IMR-90 (cell line): ENCODE results near the gene CXCL12. TPM values are rescaled to one million over a fixed set of nuclear protein-coding genes. Genes with fewer than 3 reads are reported as not detected.
A peak's percentile ranks its signal among the peaks of the same experiment; 100 is the strongest.

Source experiments
- ATAC-seq: fragments of 200-7000 bp; cut with Tn5 transposase; 2 replicates; pipeline ENCODE4 v1.9.1; 2020; ENCODE audit warnings: low read depth, mild to moderate bottlenecking, moderate library complexity
- BruUV-seq: library from RNA; stranded (reverse); fragments of 400-500 nt; replicated peaks from 2 replicates; lab custom pipeline; 2021; lab: Mats Ljungman, UMichigan
- CTCF ChIA-PET: fragments of 300-600 bp; formaldehyde crosslinking; extraction: SDS; loops from one replicate; lab custom pipeline; 2021; ENCODE audit warnings: antibody characterized with exemption; lab: Yijun Ruan, JAX
- POLR2A ChIA-PET: fragments of 300-600 bp; sonication (Branson Sonifier 250); formaldehyde crosslinking; loops from one replicate; lab custom pipeline; 2022; ENCODE audit warnings: antibody characterized with exemption; ENCODE audit not compliant: unreplicated experiment; lab: Charles Lee
- DNase-seq: peaks from one replicate; pipeline ENCODE4 v3.0.0; 2013
- H2AFZ ChIP-seq: replicated peaks from 2 replicates; pipeline ENCODE3; 2013; ENCODE audit warnings: low read length, mild to moderate bottlenecking; ENCODE audit not compliant: poor library complexity
- H2AK5ac ChIP-seq: 2 replicates; pipeline ENCODE4 v1.6.1; 2013; ENCODE audit warnings: low read depth, low read length, inconsistent platforms
- H2AK9ac ChIP-seq: replicated peaks from 2 replicates; pipeline ENCODE3; 2013; ENCODE audit warnings: mild to moderate bottlenecking, low read depth, low read length, moderate library complexity; ENCODE audit not compliant: poor library complexity
- H2BK120ac ChIP-seq: 2 replicates; pipeline ENCODE4 v1.6.1; 2013; ENCODE audit warnings: low read depth, low read length, inconsistent platforms
- H2BK15ac ChIP-seq: 3 replicates; pipeline ENCODE4 v1.6.1; 2013; ENCODE audit warnings: low read depth, low read length, inconsistent platforms
- H2BK20ac ChIP-seq: 2 replicates; pipeline ENCODE4 v1.6.1; 2013; ENCODE audit warnings: low read depth, mild to moderate bottlenecking, inconsistent platforms, low read length, moderate library complexity
- H2BK5ac ChIP-seq: 2 replicates; pipeline ENCODE4 v1.6.1; 2013; ENCODE audit warnings: mild to moderate bottlenecking, low read depth, low read length, inconsistent platforms; ENCODE audit not compliant: poor library complexity, severe bottlenecking
- H3K14ac ChIP-seq: replicated peaks from 2 replicates; pipeline ENCODE4 v1.6.1; 2013; ENCODE audit warnings: low read depth, low read length, inconsistent platforms
- H3K18ac ChIP-seq: 2 replicates; pipeline ENCODE4 v1.6.1; 2013; ENCODE audit warnings: low read depth, low read length, control low read depth
- H3K23ac ChIP-seq: 2 replicates; pipeline ENCODE4 v1.6.1; 2013; ENCODE audit warnings: low read depth, low read length, inconsistent platforms
- H3K27ac ChIP-seq: 2 replicates; pipeline ENCODE4 v1.5.1; 2013; ENCODE audit warnings: mild to moderate bottlenecking, control low read depth, low read length; ENCODE audit not compliant: insufficient read depth
- H3K27me3 ChIP-seq: 2 replicates; pipeline ENCODE4 v1.6.1; 2013; ENCODE audit warnings: low read length; ENCODE audit not compliant: control insufficient read depth, insufficient read depth
- H3K36me3 ChIP-seq: 2 replicates; pipeline ENCODE4 v1.6.1; 2013; ENCODE audit warnings: low read length, mixed read lengths; ENCODE audit not compliant: control insufficient read depth, insufficient read depth
- H3K4ac ChIP-seq: 2 replicates; pipeline ENCODE4 v1.6.1; 2013; ENCODE audit warnings: low read depth, low read length, inconsistent platforms
- H3K4me1 ChIP-seq: 2 replicates; pipeline ENCODE4 v1.6.1; 2013; ENCODE audit warnings: low read length, mixed read lengths; ENCODE audit not compliant: control insufficient read depth, insufficient read depth
- H3K4me2 ChIP-seq: 2 replicates; pipeline ENCODE4 v1.6.1; 2013; ENCODE audit warnings: low read depth, mild to moderate bottlenecking, control low read depth, low read length, moderate library complexity
- H3K4me3 ChIP-seq: 2 replicates; pipeline ENCODE4 v1.5.1; 2013; ENCODE audit warnings: low read depth, mild to moderate bottlenecking, control low read depth, low read length, moderate library complexity; ENCODE audit not compliant: insufficient read depth
- H3K56ac ChIP-seq: 2 replicates; pipeline ENCODE4 v1.6.1; 2013; ENCODE audit warnings: low read length, inconsistent platforms; ENCODE audit not compliant: insufficient read depth; ENCODE audit errors: extremely low read depth
- H3K79me1 ChIP-seq, 2 experiments: 2 replicates each; pipeline ENCODE4 v1.6.1; 2013; ENCODE audit warnings: low read length in 2 of 2, inconsistent platforms in 1 of 2, low read depth in 1 of 2
- H3K9ac ChIP-seq: 2 replicates; pipeline ENCODE4 v1.6.1; 2013; ENCODE audit warnings: low read depth, low read length, control low read depth
- H3K9me1 ChIP-seq: 2 replicates; pipeline ENCODE4 v1.6.1; 2013; ENCODE audit warnings: low read length, inconsistent platforms; ENCODE audit not compliant: insufficient read depth
- H3K9me3 ChIP-seq: 2 replicates; pipeline ENCODE4 v1.6.1; 2013; ENCODE audit warnings: low read length; ENCODE audit not compliant: control insufficient read depth, insufficient read depth
- H4K20me1 ChIP-seq: 2 replicates; pipeline ENCODE4 v1.6.1; 2013; ENCODE audit warnings: low read length, inconsistent platforms; ENCODE audit not compliant: insufficient read depth
- H4K5ac ChIP-seq: 2 replicates; pipeline ENCODE4 v1.6.1; 2013; ENCODE audit warnings: mild to moderate bottlenecking, low read depth, low read length, control low read depth
- H4K8ac ChIP-seq, 2 experiments: 2 replicates each; pipeline ENCODE4 v1.6.1; 2013; ENCODE audit warnings: low read depth in 2 of 2, low read length in 2 of 2, control low read depth in 1 of 2, inconsistent platforms in 1 of 2
- H4K91ac ChIP-seq: 2 replicates; pipeline ENCODE4 v1.6.1; 2013; ENCODE audit warnings: low read depth, low read length, inconsistent platforms; ENCODE audit not compliant: insufficient read depth
- BHLHE40 ChIP-seq: fragments of 150-350 bp; IDR thresholded peaks from 2 replicates; pipeline ENCODE4 v1.6.1; 2016; ENCODE audit warnings: mild to moderate bottlenecking, low read depth, low read length
- CHD1 ChIP-seq: IDR thresholded peaks from 2 replicates; pipeline ENCODE4 v1.6.1; 2012; ENCODE audit warnings: low read depth, low read length, improper control_type of control experiment
- FOS ChIP-seq: fragments of 150-350 bp; IDR thresholded peaks from 2 replicates; pipeline ENCODE4 v1.6.1; 2016; ENCODE audit warnings: low read depth, low read length
- NFE2L2 ChIP-seq: fragments of 150-350 bp; IDR thresholded peaks from 2 replicates; pipeline ENCODE4 v1.6.1; 2016; ENCODE audit warnings: low read depth, mild to moderate bottlenecking, low read length
- POLR2A ChIP-seq: IDR thresholded peaks from 2 replicates; pipeline ENCODE4 v1.6.1; 2012; ENCODE audit warnings: mild to moderate bottlenecking, low read depth, low read length
- RAD21 ChIP-seq: IDR thresholded peaks from 2 replicates; pipeline ENCODE4 v1.6.1; 2012; ENCODE audit warnings: low read length, improper control_type of control experiment
- RFX5 ChIP-seq: IDR thresholded peaks from 2 replicates; pipeline ENCODE4 v1.8.0; 2012; ENCODE audit warnings: low read depth, mild to moderate bottlenecking, low read length, moderate library complexity
- WGBS, 2 experiments: methylation state at CpG; one replicate each; pipeline versions ENCODE4 v1.1.5 to v1.1.7; 2013; ENCODE audit warnings: missing lambda C conversion rate in 2 of 2; ENCODE audit not compliant: insufficient read length in 1 of 2; ENCODE audit errors: extremely low coverage in 2 of 2; 5-methylcytosine and 5-hydroxymethylcytosine counted together
- dilution Hi-C: fragments of 300-500 bp; cut with HindIII; formaldehyde crosslinking; loops from one replicate; pipeline ENCODE4 v1.14.3; 2018; ENCODE audit warnings: low sequenced_read_pairs; ENCODE audit not compliant: unreplicated experiment
- in situ Hi-C: fragments of 300-500 bp; cut with MboI; formaldehyde crosslinking; loops from 3 replicates; pipeline ENCODE4 v1.14.3; 2019; ENCODE audit warnings: low sequenced_read_pairs, inconsistent platforms, mixed read lengths
- intact Hi-C: fragments of 100-400 bp; cut with micrococcal nuclease; formaldehyde crosslinking; loops from 2 replicates; pipeline ENCODE4 v1.10.0; 2022
- polyA plus RNA-seq, 3 experiments: library from polyadenylated mRNA; depleted of rRNA; stranded (reverse); fragments of >200 nt; gene quantifications; 2 replicates each; pipeline ENCODE4 v1.2.3, GENCODE V29; 2012; ENCODE audit warnings: low replicate concordance in 1 of 3
- total RNA-seq: library from RNA; depleted of rRNA; stranded (reverse); fragments of >200 nt; gene quantifications from 2 replicates; pipeline ENCODE4 v1.2.3, GENCODE V29; 2012
- TF ChIP-seq, protein P1 (sequence below): fragments of 150-350 bp; IDR thresholded peaks from 2 replicates; pipeline ENCODE4 v1.6.1; 2017; ENCODE audit warnings: mild to moderate bottlenecking, antibody characterized with exemption, low read length, low read depth

Gene CXCL12
- total and polyA plus RNA-seq, 2 of the 4 experiments (the other 2 are of a cell fraction) = 15.8 to 80.7 TPM

DNA sequence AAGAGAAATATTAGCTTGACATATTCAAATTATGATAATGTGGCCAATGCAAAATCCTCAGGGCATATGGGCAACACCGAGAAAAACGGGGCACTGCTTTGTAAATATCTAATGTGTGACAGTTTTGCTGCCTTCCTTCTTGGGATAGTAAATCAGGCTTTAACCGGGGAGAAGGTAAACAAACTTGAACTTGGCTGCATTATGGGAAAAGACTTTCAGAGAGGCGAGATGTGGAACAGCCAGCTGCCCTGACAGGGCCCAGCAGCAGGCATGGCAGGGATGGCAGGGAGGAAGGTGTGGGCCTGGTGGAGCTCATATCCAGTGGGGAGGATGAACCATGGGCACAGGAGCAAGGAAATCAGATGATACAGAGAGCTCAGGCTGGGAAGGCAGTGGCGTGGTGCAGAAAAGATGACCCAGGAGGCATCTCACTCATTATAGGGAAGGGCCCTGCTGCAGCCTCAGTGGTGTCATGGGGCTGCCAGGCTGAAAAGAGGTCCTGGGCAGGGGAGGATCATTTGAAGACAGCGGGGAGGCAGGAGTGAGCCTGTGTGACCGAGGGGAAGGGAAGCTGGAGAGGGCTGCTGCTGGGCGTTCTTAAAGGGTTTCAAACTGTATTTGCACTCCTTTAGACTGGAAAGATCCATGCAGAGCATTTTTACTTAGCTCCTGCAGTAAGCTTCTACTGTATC, 26.7 kb downstream of the CXCL12 start:
- H4K20me1 ChIP-seq = no peaks in the 10 kb centered on the region
- H3K4me2 ChIP-seq = no peak overlapping the region
- no peak overlapping the region for H2BK5ac ChIP-seq
- no peak overlapping the region for H2AK5ac ChIP-seq
- H3K18ac ChIP-seq = no peak overlapping the region; the same call in 1 of the 2 replicates
- WGBS, 2 experiments = 35% methylated on average over 5 of the region's 8 CpGs; no CpG with 5 or more reads in 1 of the 2 experiments
- H3K23ac ChIP-seq = no peak overlapping the region
- H3K56ac ChIP-seq = no peak overlapping the region
- H3K27ac ChIP-seq = no peak overlapping the region
- no peak overlapping the region for H3K4ac ChIP-seq
- peak overlapping the region; percentile 59 for H2AFZ ChIP-seq
- dilution Hi-C loops = no loop called here
- TF ChIP-seq BHLHE40 = no peak
- no peak for TF ChIP-seq NFE2L2
- no peak for TF ChIP-seq RAD21
- TF ChIP-seq FOS = no peak
- TF ChIP-seq POLR2A = no peak
- no peak for TF ChIP-seq CHD1
- TF ChIP-seq, protein P1, sequence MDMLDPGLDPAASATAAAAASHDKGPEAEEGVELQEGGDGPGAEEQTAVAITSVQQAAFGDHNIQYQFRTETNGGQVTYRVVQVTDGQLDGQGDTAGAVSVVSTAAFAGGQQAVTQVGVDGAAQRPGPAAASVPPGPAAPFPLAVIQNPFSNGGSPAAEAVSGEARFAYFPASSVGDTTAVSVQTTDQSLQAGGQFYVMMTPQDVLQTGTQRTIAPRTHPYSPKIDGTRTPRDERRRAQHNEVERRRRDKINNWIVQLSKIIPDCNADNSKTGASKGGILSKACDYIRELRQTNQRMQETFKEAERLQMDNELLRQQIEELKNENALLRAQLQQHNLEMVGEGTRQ = no peak
- no peak for TF ChIP-seq RFX5
- H3K4me3 ChIP-seq = no peak overlapping the region
- no peaks in the 10 kb centered on the region for H3K27me3 ChIP-seq
- 0 out of 2 replicates have a peak, but pooled peaks cover 4% of the 10 kb centered on the region for H3K9me1 ChIP-seq
- BruUV-seq = no TSS peak
- no peak overlapping the region for H3K9ac ChIP-seq
- DNase-seq (no peak), ATAC-seq (peak; percentile 28; the same call in 1 of the 2 replicates)
- no peaks in the 10 kb centered on the region for H3K36me3 ChIP-seq
- ChIA-PET CTCF (interaction anchor here (1.1 kb wide), 1 partner anchor 19 kb away, joined by 3 read pairs; no protein-coding TSS in a partner anchor), POLR2A (no interaction called here)
- no peak overlapping the region for H4K91ac ChIP-seq
- in situ Hi-C loops = no loop called here
- H3K79me1 ChIP-seq = no peaks in the 10 kb centered on the region
- 0 out of 2 replicates have a peak overlapping the region, but pooled peaks have one; percentile 14 for H3K14ac ChIP-seq
- H4K5ac ChIP-seq = no peak overlapping the region; the same call in 1 of the 2 replicates
- H2BK15ac ChIP-seq = no peak overlapping the region
- no peak overlapping the region for H2BK20ac ChIP-seq
- H3K4me1 ChIP-seq = peaks cover 8% of the 10 kb centered on the region; the same call in 1 of the 2 replicates
- no peak overlapping the region for H2AK9ac ChIP-seq
- no peaks in the 10 kb centered on the region for H3K9me3 ChIP-seq
- no peak overlapping the region for H4K8ac ChIP-seq
- intact Hi-C loops = no loop called here
- H2BK120ac ChIP-seq = no peak overlapping the region
